C4-2B (cell line): Measurements from ENCODE around the gene FNDC10.

Experiments
- H3K27ac ChIP-seq: fragments of 450-650 bp; 2 replicates; pipeline ENCODE4 v1.5.1; 2017
- ZFX ChIP-seq: fragments of 450-650 bp; IDR thresholded peaks from 2 replicates; pipeline ENCODE4 v1.6.1; 2017
- TF ChIP-seq, protein P1 (sequence below): fragments of 450-650 bp; conservative IDR thresholded peaks from 2 replicates; pipeline ENCODE4 v1.5.1; 2017; ENCODE audit warnings: mild to moderate bottlenecking

Gene FNDC10

DNA sequence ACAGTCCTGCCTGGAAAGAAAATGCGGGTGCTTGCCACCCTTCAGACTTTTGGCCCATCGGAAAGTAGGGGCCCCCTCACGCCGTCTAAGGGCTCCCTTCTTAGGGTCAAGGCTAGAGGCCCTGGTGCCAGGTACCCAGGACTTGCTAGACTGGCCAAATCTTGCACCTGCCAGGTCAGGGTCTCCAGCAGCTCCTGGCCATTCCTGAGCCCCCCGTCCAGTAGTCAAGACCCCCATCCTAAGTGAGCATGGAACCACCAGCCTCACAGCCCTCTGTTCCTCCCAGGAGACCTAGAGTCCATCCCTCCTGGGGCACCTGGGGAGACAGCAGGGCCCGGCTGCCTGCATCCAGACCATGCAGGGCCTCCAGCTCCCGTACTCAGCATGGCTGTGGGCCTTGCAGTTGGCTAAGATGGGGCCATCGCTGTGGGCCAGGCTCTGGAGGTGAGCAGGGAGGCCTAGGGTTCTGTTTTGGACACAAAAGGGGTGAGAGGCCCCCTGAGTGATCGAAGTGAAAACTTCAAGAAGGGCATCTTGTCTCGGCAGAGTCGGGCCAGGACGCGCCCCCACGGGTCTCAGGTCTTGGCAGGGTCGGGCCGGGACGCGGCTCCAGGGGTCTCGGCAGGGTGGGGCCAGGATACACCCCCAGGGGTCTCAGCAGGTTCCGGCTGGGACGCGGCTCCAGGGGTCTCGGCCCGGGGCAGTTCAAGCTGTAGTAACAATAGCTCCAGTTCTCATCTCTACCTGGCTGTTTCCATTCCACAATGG is 5.9 kb downstream of the FNDC10 start:
- TF ChIP-seq, protein P1, sequence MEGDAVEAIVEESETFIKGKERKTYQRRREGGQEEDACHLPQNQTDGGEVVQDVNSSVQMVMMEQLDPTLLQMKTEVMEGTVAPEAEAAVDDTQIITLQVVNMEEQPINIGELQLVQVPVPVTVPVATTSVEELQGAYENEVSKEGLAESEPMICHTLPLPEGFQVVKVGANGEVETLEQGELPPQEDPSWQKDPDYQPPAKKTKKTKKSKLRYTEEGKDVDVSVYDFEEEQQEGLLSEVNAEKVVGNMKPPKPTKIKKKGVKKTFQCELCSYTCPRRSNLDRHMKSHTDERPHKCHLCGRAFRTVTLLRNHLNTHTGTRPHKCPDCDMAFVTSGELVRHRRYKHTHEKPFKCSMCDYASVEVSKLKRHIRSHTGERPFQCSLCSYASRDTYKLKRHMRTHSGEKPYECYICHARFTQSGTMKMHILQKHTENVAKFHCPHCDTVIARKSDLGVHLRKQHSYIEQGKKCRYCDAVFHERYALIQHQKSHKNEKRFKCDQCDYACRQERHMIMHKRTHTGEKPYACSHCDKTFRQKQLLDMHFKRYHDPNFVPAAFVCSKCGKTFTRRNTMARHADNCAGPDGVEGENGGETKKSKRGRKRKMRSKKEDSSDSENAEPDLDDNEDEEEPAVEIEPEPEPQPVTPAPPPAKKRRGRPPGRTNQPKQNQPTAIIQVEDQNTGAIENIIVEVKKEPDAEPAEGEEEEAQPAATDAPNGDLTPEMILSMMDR, result no peak
- TF ChIP-seq ZFX, result no peak
- no peak overlapping the region for H3K27ac ChIP-seq

GRCh38 chr1:1591452-1591851 is 8.5 kb downstream of the FNDC10 start:
- H3K27ac ChIP-seq, result no peak overlapping the region

GRCh38 chr1:1583347-1584010 is 16.5 kb downstream of the FNDC10 start:
- TF ChIP-seq ZFX, result no peak
- TF ChIP-seq, protein P1, result no peak
- H3K27ac ChIP-seq, result no peak overlapping the region

More at GRCh38 chr1:1591452-1591851, 8.5 kb downstream of the FNDC10 start:
- TF ChIP-seq ZFX, result no peak
- TF ChIP-seq, protein P1, result no peak

DNA sequence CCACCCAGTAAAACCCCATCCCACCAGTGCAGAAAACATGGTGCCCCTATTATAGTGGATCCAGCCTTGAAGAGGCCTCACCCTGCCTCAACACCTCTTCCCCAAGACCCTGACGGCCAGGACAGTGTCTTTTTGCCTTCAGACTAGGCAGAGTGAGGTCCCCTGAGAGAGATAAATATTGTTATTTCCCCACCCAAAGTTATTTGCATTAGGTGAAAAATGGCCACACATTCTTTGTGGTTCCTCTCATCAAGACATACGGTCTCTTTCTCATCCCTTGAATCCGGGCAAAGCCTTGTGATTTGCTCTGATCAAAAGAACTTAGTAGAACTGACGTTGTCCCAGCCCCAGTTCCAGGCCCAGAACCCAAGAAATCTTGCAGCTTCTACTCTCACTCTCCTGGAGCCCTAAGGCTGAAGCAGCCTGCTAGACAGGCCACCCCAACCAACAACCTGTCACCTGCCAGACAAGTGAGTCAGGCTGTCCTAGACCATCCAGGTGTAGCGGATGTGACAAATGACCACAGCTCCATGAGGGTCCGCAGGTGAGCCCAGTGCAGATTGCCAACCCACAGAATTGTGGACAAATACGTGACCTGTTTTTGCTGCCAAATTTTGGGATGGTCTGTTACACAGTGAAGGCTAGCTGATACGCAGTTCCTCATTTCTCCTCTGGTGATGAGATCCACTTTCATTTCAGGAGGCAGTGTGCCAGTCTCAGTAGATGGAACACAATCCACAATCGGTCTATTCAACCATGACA is 17.2 kb downstream of the FNDC10 start:
- TF ChIP-seq ZFX, result no peak
- TF ChIP-seq, protein P1, result no peak
- no peak overlapping the region for H3K27ac ChIP-seq

GRCh38 chr1:1578371-1578940 is 21.5 kb downstream of the FNDC10 start:
- TF ChIP-seq, protein P1, result no peak
- TF ChIP-seq ZFX, result no peak
- H3K27ac ChIP-seq, result no peak overlapping the region

- H3K27ac ChIP-seq, result no peak overlapping the region
- no peak for TF ChIP-seq ZFX
- TF ChIP-seq, protein P1, result no peak
Measured at GRCh38 chr1:1577367-1578011, 22.4 kb downstream of the FNDC10 start.
